Stomach (tissue), 4 donors: ENCODE measurements around the gene B4GALNT4.

ENCODE experiments used
- CTCF ChIP-seq, 7 experiments: fragments of 450-650 bp in 4 of 7; fragments of 200-600 bp in 3 of 7; sonication (generic) in 3 of 7; IDR thresholded peaks; one replicate each; pipeline ENCODE4 v1.5.1; 2016 to 2019; ENCODE audit warnings: antibody characterized with exemption in 7 of 7, control low read depth in 2 of 7, mild to moderate bottlenecking in 1 of 7
- EP300 ChIP-seq: sonication (generic); formaldehyde crosslinking; IDR thresholded peaks from one replicate; pipeline ENCODE4 v1.6.1; 2017; ENCODE audit warnings: antibody characterized with exemption
- POLR2A ChIP-seq, 4 donors: fragments of 450-650 bp; IDR thresholded peaks; one replicate each; pipeline ENCODE4 v1.6.1; 2016; ENCODE audit warnings: antibody characterized with exemption in 4 of 4, control low read depth in 2 of 4, mild to moderate bottlenecking in 1 of 4, moderate library complexity in 1 of 4
- POLR2AphosphoS5 ChIP-seq, 3 donors: sonication (generic); formaldehyde crosslinking; IDR thresholded peaks; one replicate each; pipeline ENCODE4 v1.6.1; 2016; ENCODE audit warnings: antibody characterized with exemption in 3 of 3

GRCh38 chr11:417652-418342 is 48.5 kb downstream of the B4GALNT4 start:
- TF ChIP-seq POLR2A (IDR thresholded peaks at IDR 0.05) (no peak), CTCF (IDR thresholded peaks at IDR 0.05) (no peak), POLR2AphosphoS5 (IDR thresholded peaks at IDR 0.05) (no peak), EP300 (no peak)
